DOHH2 (cell line): ENCODE measurements around the gene PIGX.

ENCODE experiments used
- EZH2phosphoT487 ChIP-seq: fragments of 200-600 bp; sonication (generic); IDR thresholded peaks from 2 replicates; pipeline ENCODE4 v1.6.1; 2017; ENCODE audit warnings: borderline replicate concordance, mild to moderate bottlenecking, antibody characterized with exemption, low read length, moderate library complexity, mixed read lengths
- TF ChIP-seq, protein P1 (sequence below): fragments of 200-600 bp; sonication (generic); IDR thresholded peaks from one replicate; pipeline ENCODE4 v1.5.1; 2014; ENCODE audit warnings: antibody characterized with exemption, mild to moderate bottlenecking, low read depth, low read length; ENCODE audit not compliant: poor library complexity, severe bottlenecking

GRCh38 chr3:196774191-196774820 lies 62.1 kb downstream of the PIGX start:
- TF ChIP-seq, protein P1, sequence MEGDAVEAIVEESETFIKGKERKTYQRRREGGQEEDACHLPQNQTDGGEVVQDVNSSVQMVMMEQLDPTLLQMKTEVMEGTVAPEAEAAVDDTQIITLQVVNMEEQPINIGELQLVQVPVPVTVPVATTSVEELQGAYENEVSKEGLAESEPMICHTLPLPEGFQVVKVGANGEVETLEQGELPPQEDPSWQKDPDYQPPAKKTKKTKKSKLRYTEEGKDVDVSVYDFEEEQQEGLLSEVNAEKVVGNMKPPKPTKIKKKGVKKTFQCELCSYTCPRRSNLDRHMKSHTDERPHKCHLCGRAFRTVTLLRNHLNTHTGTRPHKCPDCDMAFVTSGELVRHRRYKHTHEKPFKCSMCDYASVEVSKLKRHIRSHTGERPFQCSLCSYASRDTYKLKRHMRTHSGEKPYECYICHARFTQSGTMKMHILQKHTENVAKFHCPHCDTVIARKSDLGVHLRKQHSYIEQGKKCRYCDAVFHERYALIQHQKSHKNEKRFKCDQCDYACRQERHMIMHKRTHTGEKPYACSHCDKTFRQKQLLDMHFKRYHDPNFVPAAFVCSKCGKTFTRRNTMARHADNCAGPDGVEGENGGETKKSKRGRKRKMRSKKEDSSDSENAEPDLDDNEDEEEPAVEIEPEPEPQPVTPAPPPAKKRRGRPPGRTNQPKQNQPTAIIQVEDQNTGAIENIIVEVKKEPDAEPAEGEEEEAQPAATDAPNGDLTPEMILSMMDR: no peak
- TF ChIP-seq EZH2phosphoT487: no peak
